GM19035 (cell line): ENCODE measurements around the gene C5AR1.
"Not testable (repeated sequence)": the region's sequence is repeated elsewhere in the genome, so short reads cannot be mapped to it uniquely, and the experiment has no call there.

Experiments used
- ATAC-seq: cut with Tn5 transposase; IDR thresholded peaks from one replicate; pipeline ENCODE4 v1.9.1; 2021; ENCODE audit not compliant: unreplicated experiment

The C5AR1 gene

DNA sequence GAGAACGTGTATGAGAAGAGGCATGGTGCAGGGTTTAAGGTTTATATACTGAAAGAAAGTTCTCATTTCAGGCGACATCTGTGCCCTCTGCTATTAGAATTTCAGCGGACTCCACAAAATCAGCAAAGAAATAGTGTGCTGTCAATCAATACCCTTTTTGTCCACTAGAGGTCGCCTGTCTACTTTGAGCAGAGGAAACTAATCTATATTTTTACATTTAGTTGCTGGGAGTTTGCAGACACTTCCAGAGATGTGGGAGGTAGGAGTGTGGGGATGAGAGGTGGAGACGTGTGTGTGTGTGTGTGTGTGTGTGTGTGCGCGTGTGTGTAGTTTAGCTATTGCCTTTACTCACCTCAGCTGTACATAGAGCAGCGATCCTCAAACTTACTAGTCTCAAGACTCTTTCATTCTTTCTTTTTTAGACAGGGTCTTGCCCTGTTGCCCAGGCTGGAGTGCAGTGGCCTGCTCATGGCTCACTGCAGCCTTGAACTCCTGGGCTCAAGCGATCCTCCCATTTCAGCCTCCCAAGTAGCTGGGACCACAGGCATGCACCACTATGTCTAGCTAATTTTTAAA is 25.2 kb upstream of the C5AR1 start:
- ATAC-seq = no peak

DNA sequence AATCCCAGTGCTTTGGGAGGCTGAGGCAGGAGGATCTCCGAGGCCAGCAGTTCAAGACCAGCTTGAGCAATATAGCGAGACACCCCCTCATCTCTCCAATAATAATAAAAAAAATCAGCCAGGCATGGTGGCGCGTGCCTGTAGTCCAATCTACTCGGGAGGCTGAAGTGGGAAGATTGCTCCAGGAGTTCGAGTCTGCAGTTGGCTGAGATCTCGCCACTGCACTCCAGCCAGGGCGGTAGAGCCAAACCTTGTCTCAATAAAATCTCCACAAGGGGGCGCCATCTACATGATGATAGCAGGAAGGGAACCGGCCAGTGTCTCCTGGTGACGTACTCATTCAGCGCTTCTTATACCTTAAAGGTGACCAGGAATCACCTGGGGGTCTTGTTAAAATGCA is 13.6 kb upstream of the C5AR1 start:
- no peak for ATAC-seq

DNA sequence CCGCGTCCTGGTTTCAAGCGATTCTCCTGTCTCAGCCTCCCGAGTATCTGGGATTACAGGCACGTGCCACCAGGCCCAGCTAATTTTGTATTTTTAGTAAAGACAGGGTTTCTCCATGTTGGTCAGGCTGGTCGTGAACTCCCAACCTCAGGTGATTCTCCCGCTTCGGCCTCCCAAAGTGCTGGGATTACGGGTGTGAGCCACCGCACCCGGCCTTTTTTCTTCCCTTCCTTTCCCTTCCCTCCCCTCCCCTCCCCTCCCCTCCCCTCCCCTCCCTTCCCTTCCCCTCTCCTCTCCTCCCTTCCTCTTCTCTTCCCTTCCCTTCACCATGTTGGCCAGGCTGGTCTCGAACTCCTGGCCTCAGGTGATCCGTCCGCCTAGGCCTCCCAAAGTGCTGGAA is 8.8 kb upstream of the C5AR1 start:
- not testable (repeated sequence) for ATAC-seq

DNA sequence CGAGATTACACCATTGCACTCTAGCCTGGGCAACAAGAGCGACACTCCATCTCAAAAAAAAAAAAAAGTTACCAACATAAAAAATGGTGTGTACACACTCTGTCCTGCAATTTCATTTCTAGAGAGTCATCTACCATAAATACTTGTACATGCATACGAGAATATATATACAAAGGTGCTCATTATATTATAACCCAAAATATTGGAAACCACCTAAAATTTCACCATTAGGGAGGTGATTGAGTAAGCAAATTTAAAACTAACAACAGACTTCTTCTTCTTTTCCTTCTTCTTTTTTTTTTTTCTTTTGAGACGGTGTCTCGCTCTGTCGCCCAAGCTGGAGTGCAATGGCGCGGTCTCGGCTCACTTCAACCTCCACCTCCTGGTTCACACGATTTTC is 7.4 kb upstream of the C5AR1 start:
- no peak for ATAC-seq

DNA sequence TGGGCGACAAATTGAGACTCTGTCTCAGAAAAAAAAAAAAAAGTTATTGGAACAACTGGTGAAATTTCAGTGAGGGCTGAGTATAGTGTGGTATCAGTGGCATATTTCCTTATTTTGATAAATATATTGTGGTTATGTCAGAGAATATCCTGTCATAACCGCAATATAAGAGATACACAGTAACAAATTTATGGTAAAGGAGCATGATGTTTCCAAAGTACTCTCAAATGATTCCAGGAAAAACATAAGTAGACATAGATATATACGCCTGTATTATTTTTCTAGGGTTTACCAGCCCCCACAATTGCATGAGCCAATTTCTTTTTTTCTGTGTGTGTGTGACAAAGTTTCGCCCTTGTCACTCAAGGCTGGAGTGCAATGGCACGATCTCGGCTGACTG is 5.7 kb upstream of the C5AR1 start:
- no peak for ATAC-seq

DNA sequence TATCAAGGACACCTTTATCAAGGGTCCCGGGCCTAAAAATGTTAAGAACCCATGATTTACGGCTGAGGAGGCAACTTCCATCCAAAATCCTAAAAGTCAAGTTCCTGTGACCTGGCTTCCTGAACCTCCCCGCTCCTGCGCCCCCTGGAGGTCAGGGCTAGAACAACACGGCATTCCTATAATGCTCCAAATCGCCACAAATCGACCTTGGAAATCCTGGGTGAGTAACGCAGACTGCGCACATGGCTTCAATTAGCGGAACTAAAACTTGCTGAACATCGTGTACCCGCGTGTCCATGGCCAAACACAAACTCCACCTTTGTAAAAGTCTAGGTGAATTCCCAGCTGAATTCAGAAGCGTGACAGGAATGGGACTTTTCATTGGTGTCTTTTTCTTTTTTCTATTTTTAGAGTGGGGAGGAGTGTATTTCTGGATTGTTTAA is 4.3 kb upstream of the C5AR1 start:
- ATAC-seq = no peak

DNA sequence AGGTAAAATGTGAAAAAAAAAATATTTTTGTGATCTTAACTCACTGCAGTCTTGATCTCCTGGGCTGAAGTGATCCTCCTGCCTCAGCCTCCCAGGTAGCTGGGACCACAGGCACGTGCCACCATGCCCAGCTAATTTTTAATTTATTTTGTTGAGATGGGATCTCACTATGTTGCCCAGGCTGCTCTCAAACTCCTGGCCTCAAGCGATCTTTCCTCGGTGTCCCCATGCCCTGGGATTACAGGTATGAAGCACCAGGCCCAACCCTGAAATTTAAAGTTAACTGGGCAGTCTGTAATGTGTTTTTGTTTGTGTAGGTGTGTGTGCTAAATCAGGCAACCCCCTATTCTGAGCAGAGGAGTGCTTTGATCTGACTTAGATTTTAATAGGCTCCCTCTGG is 3.4 kb upstream of the C5AR1 start:
- no peak for ATAC-seq

DNA sequence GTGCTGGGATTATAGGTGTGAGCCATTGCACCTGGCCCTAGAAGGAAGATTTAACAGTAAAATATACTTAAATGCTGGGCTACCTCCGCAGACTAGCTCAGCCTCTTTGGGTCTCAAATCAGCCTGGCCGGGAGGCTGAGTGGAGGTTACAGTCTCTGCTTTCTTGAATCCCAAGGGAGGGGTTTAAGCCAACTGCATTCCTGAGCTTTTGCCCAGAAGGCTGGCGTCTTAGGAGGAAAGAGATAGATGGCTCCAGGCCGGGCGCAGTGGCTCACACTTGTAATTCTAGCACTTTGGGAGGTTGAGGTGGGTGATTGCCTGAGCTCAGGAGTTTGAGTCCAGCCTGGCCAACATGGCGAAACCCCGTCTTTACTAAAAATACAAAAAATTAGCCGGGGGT is 623 bp upstream of the C5AR1 start:
- ATAC-seq = no peak

DNA sequence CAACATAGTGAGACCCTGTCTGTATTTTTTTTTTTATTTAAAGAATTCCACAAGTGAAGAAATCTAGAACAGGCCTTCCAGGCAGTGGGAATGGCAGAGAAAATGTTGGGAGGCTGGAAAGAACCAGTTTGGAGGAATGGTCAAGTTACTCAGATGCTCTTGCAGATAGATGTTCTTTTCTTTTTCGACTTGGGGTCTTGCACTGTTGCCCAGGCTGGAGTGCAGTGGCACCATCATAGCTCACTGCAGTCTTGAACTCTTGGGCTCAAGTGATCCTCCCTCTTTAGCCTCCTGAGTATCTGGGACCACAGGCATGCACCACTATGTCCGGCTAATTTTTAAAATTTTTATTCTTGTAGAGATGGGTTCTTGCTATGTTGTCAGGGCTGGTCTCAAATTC is 662 bp downstream of the C5AR1 start:
- no peak for ATAC-seq

DNA sequence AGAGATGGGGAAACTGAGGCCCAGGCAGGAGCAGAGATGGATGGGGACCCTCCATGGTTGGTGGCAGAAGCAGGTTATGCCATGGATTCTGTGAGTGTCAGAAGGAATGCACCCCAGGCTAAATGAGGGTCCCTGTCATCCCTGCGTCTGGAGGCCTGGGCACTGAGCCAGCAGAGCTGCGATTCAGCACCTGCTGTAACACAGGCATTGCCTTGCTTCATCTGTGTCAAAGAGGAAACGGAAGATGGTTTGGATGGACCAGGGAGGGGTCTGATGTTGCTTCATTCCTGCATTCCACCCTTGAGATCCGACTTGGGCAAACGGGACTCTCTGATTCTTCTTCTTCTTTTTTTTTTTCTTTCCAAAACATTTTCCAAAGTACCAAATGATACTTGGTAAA is 1.2 kb downstream of the C5AR1 start:
- ATAC-seq = no peak

DNA sequence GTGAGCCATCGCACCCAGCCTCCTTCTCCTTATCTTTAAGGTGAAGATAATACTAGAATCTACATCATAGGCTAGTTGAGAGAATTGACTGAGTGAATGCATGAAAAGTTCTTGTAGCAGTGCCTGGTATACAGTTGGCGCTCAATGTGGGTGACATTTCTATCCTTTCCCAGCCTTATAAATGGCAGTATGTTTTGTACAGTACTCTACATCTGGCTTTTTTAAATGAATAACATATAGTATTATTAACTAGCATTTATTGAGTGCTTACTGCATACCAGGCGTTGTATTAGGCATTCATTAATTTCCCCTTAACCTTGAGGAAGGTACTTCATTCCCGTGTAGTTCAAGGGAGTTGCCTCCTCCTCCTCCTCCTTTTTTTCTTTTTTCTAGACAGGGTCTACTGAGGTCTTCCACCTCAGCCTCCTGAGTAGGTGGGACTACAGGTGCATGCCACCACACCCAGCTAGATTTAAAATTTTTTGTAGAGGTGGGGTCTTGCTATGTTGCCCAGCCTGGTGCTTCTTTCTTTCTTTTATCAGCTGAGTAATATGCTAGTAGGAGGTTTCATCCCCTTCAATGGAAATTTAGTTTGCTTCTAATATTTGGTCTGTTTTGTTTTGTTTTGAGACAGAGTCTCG is 2.8 kb downstream of the C5AR1 start:
- no peak for ATAC-seq

DNA sequence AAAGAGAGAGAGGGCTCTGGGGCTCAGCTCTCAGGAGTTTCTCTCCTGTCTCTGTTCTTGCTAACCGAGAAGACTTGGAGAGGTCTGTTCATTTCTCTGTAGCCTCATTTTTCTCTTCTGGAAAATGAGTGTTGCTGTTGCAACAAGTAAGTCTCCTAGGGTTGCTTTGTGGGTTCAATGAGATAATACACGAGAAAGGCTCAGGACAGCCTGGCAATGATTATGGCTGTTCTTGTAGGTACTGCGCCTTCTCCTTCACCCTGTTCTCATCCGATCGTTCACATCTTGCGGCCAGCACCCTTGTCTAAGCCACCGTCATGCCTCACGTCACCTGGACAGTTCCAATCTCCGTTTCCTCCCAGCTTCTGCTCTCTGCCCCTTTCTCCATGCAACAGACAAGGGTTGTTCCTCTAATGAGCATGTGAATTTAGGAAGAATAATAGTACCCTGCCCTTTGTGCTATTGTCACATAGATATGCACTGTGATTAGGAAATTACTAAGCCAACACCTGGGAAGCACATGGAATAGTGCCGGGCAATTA is 4.2 kb downstream of the C5AR1 start:
- no peak for ATAC-seq

DNA sequence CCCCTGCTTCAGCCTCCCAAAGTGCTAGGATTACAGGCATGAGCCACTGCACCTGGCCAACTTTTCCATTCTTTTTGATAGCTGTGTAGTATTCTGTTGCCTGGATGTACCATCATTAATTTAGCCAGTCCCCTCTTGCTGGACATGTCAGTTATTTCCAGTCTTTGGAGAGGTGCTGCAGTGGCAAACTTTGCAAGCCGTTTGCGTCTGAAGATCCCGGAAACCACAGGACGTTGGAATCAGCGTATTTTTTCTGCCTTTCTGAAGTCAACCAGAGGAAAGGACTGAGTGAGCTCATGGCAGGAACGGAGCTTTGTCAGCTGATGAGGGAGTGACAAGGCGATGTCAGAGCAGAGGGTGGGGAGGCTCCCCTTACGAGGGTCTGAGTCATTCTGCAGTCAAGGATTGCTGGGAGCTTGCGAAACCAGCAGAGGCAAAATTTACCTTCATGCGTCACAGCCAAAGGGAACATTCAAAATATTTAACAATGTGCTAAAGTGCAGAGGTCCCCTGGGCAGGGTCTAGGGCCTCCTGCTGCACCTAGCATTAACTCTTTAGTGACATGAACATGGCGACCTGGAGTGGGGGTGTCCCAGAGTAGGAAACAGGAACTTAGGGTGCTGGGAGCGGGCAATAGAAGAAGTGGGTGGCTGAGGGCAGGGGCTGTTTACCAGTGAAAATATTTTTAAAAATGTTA is 5.6 kb downstream of the C5AR1 start:
- no peak for ATAC-seq

DNA sequence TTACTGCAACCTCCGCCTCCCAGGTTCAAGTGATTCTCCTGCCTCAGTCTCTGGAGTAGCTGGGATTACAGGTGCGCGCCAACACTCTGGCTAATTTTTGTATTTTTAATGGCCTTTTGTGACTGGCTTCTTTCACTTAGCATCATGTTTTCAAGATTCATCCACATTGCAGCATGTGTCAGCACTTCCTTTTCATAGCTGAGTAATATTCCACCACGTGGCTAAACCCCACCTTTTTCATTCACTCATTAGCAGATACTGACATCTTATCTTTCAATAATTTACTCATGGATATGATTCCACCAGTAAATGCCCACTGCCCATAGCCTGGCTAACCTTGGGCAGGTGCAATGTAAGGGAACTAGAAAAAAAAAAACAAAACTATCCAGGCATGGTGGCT is 6.9 kb downstream of the C5AR1 start:
- no peak for ATAC-seq

DNA sequence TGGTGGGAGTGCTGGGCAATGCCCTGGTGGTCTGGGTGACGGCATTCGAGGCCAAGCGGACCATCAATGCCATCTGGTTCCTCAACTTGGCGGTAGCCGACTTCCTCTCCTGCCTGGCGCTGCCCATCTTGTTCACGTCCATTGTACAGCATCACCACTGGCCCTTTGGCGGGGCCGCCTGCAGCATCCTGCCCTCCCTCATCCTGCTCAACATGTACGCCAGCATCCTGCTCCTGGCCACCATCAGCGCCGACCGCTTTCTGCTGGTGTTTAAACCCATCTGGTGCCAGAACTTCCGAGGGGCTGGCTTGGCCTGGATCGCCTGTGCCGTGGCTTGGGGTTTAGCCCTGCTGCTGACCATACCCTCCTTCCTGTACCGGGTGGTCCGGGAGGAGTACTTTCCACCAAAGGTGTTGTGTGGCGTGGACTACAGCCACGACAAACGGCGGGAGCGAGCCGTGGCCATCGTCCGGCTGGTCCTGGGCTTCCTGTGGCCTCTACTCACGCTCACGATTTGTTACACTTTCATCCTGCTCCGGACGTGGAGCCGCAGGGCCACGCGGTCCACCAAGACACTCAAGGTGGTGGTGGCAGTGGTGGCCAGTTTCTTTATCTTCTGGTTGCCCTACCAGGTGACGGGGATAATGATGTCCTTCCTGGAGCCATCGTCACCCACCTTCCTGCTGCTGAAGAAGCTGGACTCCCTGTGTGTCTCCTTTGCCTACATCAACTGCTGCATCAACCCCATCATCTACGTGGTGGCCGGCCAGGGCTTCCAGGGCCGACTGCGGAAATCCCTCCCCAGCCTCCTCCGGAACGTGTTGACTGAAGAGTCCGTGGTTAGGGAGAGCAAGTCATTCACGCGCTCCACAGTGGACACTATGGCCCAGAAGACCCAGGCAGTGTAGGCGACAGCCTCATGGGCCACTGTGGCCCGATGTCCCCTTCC is 10.5 kb downstream of the C5AR1 start:
- ATAC-seq = no peak

DNA sequence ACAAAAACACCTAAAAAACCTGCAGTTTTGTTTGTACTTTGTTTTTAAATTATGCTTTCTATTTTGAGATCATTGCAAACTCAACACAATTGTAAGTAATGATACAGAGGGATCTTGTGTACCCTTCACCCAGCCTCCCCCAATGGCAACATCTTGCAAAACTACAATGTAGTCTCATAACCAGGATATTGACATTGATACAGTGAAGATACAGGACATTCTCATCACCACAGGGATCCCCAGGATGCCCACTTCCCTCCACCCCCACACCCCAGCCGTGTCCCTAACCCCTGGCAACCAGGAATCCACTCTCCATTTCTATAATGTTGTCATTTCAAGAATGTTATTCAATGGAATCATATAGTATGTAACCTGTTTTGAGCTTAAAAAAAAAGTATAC is 12.0 kb downstream of the C5AR1 start:
- no peak for ATAC-seq

DNA sequence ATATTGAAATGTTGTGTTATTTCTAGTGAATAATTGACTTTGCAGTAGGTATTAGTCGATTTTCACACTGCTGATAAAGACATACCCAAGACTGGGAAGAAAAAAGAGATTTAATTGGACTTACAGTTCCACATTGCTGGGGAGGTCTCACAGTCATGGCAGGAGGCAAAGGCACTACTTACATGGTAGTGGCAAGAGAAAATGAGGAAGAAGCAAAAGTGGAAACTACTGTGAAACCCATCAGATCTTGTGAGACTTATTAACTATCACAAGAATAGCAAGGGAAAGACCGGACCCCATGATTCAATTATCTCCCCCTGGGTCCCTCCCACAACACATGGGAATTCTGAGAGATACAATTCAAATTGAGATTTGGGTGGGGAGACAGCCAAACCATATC is 12.4 kb downstream of the C5AR1 start:
- ATAC-seq = no peak

DNA sequence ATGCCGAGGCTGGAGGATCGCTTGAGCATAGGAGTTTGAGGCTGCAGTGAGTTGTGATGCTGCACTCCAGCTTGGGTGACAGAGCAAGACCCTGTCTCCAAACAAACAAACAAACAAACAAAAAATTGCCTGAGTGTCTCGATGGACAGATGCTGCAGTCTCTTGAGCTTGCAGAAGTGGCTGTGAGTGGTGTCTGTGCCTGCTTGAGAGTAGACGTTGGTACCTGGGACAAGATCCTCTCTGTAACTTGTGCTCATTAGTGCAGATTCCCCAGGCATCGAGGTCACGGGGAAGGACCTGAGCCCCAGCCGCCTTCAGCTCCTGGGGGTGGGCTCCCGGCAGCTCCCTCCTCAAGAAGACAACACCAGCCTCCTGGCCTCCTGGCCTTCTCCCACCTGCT is 13.7 kb downstream of the C5AR1 start:
- no peak for ATAC-seq

DNA sequence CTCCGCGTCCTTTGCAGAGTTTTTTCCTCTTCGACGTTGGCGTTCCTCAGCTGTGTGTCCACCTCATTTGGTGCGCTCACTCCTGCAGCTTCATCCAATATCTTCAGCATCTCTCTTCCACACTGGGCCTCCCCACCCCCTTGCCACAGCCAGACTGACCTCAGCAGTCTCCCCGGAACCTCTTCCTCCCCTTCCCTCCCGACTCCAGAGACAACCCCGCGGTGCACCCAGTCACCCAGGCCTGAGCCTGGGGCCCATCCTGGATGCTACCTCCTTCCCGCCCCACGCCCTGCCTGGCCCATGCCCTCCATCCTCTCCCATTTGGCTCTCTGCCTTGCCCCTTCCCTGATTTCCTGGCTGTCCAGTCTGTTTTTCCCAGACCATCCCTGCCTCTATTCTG is 14.2 kb downstream of the C5AR1 start:
- ATAC-seq = no peak

DNA sequence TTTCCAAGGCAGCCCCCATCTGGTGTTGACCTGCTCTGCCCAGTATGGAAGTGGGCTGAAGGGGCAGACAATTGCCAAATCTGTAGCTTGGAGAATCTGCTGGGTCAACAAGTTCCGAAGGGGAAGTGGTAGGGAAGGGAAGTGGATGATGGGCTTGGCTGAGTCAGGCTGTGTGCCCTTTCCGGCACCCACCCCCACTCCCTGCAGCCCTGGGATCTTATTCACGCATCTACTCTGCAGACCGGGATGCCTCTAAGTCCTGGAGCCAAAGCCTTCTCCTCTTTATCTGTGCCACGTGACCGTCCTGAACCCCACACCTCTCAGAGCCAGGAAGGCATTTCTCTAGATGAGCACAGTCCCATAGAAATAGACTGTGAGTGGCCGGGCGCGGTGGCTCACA is 14.8 kb downstream of the C5AR1 start:
- ATAC-seq = no peak

DNA sequence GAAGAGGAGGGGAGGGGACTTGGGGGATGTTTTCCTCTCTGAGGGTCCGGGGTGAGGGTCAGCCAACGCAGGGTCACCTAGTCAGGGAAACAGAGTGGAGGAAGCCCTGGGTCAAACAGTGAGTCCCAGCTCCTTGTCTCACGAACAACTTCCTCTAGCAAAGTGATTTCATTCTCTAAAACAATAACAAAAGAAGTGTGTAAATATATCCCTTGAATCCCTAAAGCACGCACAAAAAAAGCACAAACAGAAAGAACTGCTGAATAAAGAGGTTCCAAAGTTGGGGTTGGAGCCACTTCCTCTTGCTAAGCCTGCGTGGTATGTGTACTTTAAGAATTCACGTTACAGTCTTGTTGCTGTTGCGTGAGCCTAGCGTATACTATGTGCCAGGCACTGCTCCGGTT is 20.8 kb downstream of the C5AR1 start:
- no peak for ATAC-seq
